Activated naive CD4-positive, alpha-beta T cell treated with anti-CD3 and anti-CD28 coated beads, Interleukin-2, amount 50 U/mL, for 72 hours (primary cell): ENCODE results near the gene FXYD1. TPM values are rescaled to one million over a fixed set of nuclear protein-coding genes. Genes with fewer than 3 reads are reported as not detected.

ENCODE experiments used
- ATAC-seq, 2 donors: fragments of 150-1000 bp; cut with Tn5 transposase; 2 replicates each; pipeline ENCODE4 v1.10.0; 2021; ENCODE audit warnings: mild to moderate bottlenecking in 2 of 2, moderate library complexity in 2 of 2
- DNase-seq, 2 donors: peaks; one replicate each; pipeline ENCODE4 v3.0.0; 2021 to 2022; ENCODE audit warnings: low spot score in 2 of 2
- H3K27ac Mint-ChIP-seq, 2 donors: one replicate each; pipeline ENCODE4 v1.8.0; 2022; ENCODE audit warnings: mild to moderate bottlenecking in 2 of 2, mixed read lengths in 2 of 2
- H3K36me3 Mint-ChIP-seq, 2 donors: one replicate each; pipeline ENCODE4 v1.8.0; 2022; ENCODE audit warnings: mixed read lengths in 2 of 2
- H3K9me3 Mint-ChIP-seq, 2 donors: one replicate each; pipeline ENCODE4 v1.8.0; 2022; ENCODE audit warnings: mixed read lengths in 2 of 2
- total RNA-seq, 2 donors: library from RNA; stranded (reverse); gene quantifications; one replicate each; pipeline ENCODE4 v1.2.3, GENCODE V29; 2022

The FXYD1 gene
- total RNA-seq, 2 donors from 2014 or later = 1.4 to 2.1 TPM

DNA sequence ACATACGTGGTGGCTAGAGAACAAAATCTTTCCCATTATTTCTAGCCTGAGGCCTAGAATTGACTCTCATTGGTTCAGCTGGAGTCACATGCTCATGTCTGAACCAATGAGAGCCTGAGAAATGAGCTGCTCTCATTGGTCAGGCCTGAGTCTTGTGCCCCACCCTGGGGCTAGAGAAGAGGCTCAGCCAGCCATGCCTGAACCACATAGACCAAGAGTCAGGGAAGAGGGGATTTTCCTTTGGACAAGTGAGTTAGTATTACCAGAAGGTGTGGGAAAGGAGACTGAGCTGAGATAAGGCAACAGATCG, 22.8 kb downstream of the FXYD1 start:
- Mint-ChIP-seq H3K9me3 (peaks cover 17 to 38% of the 10 kb centered on the region in 2 donors), H3K36me3 (peaks cover 94 to 97% of the 10 kb centered on the region in 2 donors), H3K27ac (peak overlapping the region in 1 of 2 donors; percentile 46)
- DNase-seq = no peak
- no peak for ATAC-seq

GRCh38 chr19:35162471-35163326, 24.1 kb downstream of the FXYD1 start:
- Mint-ChIP-seq H3K36me3 (peaks cover 94 to 98% of the 10 kb centered on the region in 2 donors), H3K27ac (peak overlapping the region in 1 of 2 donors; percentile 86), H3K9me3 (peaks cover 17 to 40% of the 10 kb centered on the region in 2 donors)
- DNase-seq (no peak), ATAC-seq (no peak)

DNA sequence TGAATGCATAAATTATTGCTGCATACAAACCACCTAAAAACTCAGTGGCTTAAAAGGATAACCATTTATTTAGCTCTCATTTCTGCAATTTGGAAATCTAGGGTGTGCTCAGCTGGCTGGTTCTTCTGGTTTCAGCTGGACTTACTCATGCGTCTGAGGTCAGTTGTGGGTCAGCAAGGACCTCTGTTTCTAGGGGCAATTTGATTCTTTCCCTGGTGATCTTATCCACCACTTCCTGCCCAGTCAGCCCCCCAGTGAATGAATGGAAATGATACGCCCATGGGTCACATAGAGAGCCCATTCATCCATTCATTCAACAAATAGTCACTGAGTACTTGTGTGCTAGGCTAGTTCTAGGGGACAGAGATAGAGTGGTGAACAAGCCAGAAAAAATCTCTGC, 25.8 kb downstream of the FXYD1 start:
- ATAC-seq (peak in 1 of 2 donors; percentile 75), DNase-seq (no peak)
- H3K27ac Mint-ChIP-seq = peak overlapping the region in 1 of 2 donors; percentile 86
- H3K36me3 Mint-ChIP-seq = peaks cover 76 to 94% of the 10 kb centered on the region in 2 donors
- peaks cover 17 to 40% of the 10 kb centered on the region in 2 donors for H3K9me3 Mint-ChIP-seq

DNA sequence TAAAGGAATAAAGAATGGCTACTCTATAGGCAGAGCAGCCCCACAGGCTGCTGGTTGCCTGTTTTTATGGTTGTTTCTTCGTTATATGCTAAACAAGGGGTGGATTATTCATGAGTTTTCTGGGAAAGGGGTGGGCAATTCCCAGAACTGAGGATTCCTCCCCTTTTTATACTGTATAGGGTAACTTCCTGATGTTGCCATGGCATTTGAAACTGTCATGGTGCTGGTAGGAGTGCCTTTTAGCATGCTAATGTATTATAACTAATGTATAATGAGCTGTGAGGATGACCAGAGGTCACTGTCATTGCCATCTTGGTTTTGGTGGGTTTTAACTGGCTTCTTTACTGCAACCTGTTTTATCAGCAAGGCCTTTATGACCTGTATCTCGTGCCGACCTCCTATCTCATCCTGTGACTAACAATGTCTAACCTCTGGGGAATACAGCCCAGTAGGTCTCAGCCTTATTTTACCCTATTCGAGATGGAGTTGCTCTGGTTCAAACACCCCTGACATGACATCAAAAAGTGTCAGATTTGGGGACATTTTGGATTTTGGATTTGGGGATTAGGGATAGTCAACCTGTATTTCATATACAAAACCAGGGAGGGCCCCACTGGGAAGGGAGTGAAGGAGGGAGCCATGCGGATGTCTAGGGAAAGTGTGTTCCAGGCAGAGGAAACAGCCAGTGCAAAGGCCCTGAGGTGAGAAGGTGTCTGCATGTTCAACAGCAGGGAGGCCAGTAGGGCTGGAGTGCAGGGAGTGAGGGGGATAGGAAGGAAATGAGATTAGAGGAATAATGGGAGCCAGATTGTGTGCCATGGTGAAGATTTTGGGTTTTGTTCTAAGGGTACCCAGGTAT, 26.8 kb downstream of the FXYD1 start:
- Mint-ChIP-seq H3K27ac (peak overlapping the region; percentile 86 to 94), H3K9me3 (peaks cover 17 to 40% of the 10 kb centered on the region in 2 donors), H3K36me3 (peaks cover 69 to 95% of the 10 kb centered on the region in 2 donors)
- no peak for DNase-seq
- no peak for ATAC-seq

- DNase-seq (no peak), ATAC-seq (no peak)
- H3K9me3 Mint-ChIP-seq = peaks cover 14 to 37% of the 10 kb centered on the region in 2 donors
- peak overlapping the region; percentile 86 to 94 for H3K27ac Mint-ChIP-seq
- peaks cover 59 to 90% of the 10 kb centered on the region in 2 donors for H3K36me3 Mint-ChIP-seq
Measured at GRCh38 chr19:35166100-35167063, 27.8 kb downstream of the FXYD1 start.

DNA sequence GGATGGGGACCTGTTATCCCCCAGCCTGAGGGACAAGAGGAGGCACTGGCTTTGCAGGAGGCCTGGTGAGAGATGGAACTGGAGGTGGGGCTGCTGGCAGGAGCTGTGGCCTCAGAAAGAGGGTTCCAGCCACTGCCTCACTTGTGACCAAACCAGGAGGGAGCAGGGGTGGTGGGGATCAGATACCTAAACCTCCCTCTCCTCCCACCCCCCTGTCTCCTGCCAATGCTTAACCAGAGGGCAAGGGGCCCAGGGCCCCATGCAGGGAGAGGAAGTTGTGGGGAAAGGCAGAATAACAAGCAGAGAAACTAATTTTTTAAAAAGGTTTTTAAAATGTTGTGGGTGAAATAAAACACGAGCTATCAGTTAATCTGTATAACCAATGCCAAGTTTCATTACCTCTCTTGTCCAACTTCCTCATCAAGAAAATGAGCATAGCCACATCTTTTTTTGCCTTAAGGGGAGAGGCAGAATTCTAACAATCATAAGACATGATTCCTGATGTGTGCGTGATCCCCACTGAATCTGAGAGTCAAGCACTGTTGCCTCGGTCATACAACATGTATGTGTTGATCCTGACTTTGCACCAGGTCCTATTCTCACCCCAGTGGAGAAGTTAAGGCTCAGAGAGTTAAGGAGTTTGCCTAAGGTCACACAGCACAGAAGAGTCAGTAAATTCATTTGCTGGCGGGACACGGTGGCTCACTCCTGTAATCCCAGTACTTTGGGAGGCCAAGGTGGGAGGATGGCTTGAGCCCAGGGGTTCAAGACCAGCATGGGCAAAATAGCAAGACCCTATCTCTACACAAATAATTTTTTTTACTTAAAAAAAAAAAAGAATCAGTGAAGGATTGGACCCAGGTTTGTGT, 28.9 kb downstream of the FXYD1 start:
- no peak for DNase-seq
- H3K36me3 Mint-ChIP-seq = peaks cover 48 to 87% of the 10 kb centered on the region in 2 donors
- peaks cover 9 to 28% of the 10 kb centered on the region in 2 donors for H3K9me3 Mint-ChIP-seq
- peak overlapping the region; percentile 86 to 93 for H3K27ac Mint-ChIP-seq
- ATAC-seq = no peak

DNA sequence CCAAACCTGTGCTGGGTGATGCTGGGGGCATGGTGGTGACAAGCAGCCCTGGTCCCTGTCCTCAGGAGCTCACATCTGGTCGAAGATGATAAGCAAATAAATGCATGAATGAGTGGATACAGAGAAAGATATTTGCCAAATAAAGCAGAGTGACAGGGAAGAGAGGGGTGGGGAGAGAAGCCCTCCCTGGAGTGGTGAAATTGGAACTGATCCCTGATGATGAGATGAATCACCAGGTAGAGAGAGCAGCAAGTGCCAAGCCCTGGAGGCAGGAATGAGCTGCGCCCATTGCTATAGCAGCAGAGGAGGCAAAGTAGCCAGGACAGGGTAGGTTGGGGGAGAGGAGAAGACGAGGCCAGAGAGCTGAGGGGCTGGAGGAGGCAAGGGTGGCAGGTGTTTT, 29.6 kb downstream of the FXYD1 start:
- Mint-ChIP-seq H3K9me3 (peaks cover 9 to 25% of the 10 kb centered on the region in 2 donors), H3K36me3 (peaks cover 41 to 85% of the 10 kb centered on the region in 2 donors), H3K27ac (peak overlapping the region; percentile 86 to 93)
- no peak for ATAC-seq
- no peak for DNase-seq

DNA sequence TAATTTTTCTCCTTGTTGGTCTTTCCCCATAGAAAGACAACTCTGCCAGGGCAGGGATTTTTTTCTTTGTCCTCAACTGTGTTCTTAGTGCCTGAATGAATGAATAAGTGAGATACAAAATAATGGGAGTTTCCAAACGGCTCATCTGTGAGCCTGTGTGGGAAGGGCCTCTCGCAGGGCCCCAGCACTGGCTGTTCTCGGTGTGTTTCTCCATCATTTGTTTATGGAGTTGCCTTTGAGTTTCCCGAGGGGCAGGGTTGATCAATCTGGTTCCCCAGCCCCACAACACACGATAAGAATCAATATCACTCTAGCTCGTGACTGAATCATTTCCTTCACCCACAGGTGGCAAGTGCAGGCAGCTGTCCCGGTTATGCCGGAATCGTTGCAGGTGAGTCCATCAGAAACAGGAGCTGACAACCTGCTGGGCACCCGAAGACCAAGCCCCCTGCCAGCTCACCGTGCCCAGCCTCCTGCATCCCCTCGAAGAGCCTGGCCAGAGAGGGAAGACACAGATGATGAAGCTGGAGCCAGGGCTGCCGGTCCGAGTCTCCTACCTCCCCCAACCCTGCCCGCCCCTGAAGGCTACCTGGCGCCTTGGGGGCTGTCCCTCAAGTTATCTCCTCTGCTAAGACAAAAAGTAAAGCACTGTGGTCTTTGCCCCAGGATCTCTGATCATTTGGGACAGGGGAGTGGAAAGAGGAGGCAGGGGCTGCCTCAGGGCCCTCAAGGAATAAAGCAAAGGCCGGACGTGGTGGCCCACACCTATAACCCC, 30.8 kb downstream of the FXYD1 start:
- Mint-ChIP-seq H3K36me3 (peaks cover 29 to 73% of the 10 kb centered on the region in 2 donors), H3K27ac (peak overlapping the region; percentile 59 to 86)

GRCh38 chr19:35170359-35171061, 31.9 kb downstream of the FXYD1 start:
- Mint-ChIP-seq H3K36me3 (peaks cover 18 to 62% of the 10 kb centered on the region in 2 donors), H3K27ac (peak overlapping the region; percentile 8 to 86)
- ATAC-seq = no peak

More for the DNA sequence above, 30.8 kb downstream of the FXYD1 start:
- DNase-seq = no peak
- no peak for ATAC-seq
- peaks cover 1 to 15% of the 10 kb centered on the region in 2 donors for H3K9me3 Mint-ChIP-seq

GRCh38 chr19:35171730-35172129, 33.1 kb downstream of the FXYD1 start:
- Mint-ChIP-seq H3K27ac (peak overlapping the region; percentile 64 to 81), H3K36me3 (peaks cover 6 to 50% of the 10 kb centered on the region in 2 donors), H3K9me3 (peaks cover 0 to 8% of the 10 kb centered on the region in 2 donors)
- DNase-seq (no peak), ATAC-seq (no peak)

More at GRCh38 chr19:35170359-35171061, 31.9 kb downstream of the FXYD1 start:
- peaks cover 0 to 16% of the 10 kb centered on the region in 2 donors for H3K9me3 Mint-ChIP-seq
- no peak for DNase-seq

GRCh38 chr19:35174226-35174625, 35.6 kb downstream of the FXYD1 start:
- H3K27ac Mint-ChIP-seq = peak overlapping the region; percentile 0 to 59
- no peak for DNase-seq
- no peak for ATAC-seq
- H3K9me3 Mint-ChIP-seq = peaks cover 3 to 21% of the 10 kb centered on the region in 2 donors
- peaks cover 0 to 40% of the 10 kb centered on the region in 2 donors for H3K36me3 Mint-ChIP-seq

DNA sequence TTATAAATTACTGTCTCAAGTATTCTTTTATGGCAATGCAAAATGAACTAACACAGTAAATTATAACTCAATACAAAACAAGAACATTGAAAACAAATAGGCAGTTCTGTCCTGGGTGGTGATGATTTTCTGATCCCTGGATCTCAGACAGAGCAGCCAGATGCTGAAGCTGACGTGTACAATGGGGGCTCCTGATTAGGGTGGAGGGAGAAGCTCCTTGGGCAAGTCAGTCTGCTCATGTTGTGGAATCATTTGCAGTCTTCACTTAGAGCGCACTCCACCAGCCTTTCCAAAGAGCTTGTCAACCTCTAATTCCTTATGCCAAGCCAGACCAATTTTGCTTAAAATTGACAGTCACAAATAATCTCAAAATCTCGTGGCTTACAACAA, 37.6 kb downstream of the FXYD1 start:
- peaks cover 3 to 21% of the 10 kb centered on the region in 2 donors for H3K9me3 Mint-ChIP-seq
- H3K36me3 Mint-ChIP-seq = peaks cover 0 to 25% of the 10 kb centered on the region in 2 donors
- no peak for DNase-seq
- ATAC-seq = no peak
- H3K27ac Mint-ChIP-seq = peak overlapping the region in 1 of 2 donors; percentile 65

- H3K27ac Mint-ChIP-seq = no peak overlapping the region
- H3K9me3 Mint-ChIP-seq = peaks cover 3 to 21% of the 10 kb centered on the region in 2 donors
- ATAC-seq (peak in 1 of 2 donors; percentile 71), DNase-seq (no peak)
- peaks cover 0 to 15% of the 10 kb centered on the region in 2 donors for H3K36me3 Mint-ChIP-seq
Measured at GRCh38 chr19:35177377-35178274, 39.0 kb downstream of the FXYD1 start.
